WTC11 (cell line): ENCODE measurements around the gene TIAM2. TPM values are rescaled to one million over a fixed set of nuclear protein-coding genes. Genes with fewer than 3 reads are reported as not detected.

Experiments
- ATAC-seq: fragments of 200-7000 bp; cut with Tn5 transposase; 2 replicates; pipeline ENCODE4 v1.10.0; 2021; ENCODE audit warnings: mild to moderate bottlenecking, moderate library complexity
- CTCF ChIA-PET: fragments of 300-600 bp; sonication (Branson Sonifier 250); formaldehyde crosslinking; loops from one replicate; lab custom pipeline; 2021; ENCODE audit warnings: antibody characterized with exemption; lab: Charles Lee
- POLR2A ChIA-PET: fragments of 350-600 bp; sonication (Branson Sonifier 250); formaldehyde crosslinking; loops from one replicate; lab custom pipeline; 2021; ENCODE audit warnings: antibody characterized with exemption; lab: Charles Lee
- DNase-seq: peaks from one replicate; pipeline ENCODE4 v3.0.0; 2021; ENCODE audit warnings: low spot score
- H3K27ac Mint-ChIP-seq: 2 replicates; pipeline ENCODE4 v1.8.0; 2021; ENCODE audit warnings: mixed read lengths
- H3K27me3 Mint-ChIP-seq: 2 replicates; pipeline ENCODE4 v1.8.0; 2021; ENCODE audit warnings: low read depth, mild to moderate bottlenecking, moderate library complexity, mixed read lengths
- H3K36me3 Mint-ChIP-seq: 2 replicates; pipeline ENCODE4 v1.8.0; 2021; ENCODE audit warnings: mixed read lengths
- H3K4me1 Mint-ChIP-seq: 2 replicates; pipeline ENCODE4 v1.8.0; 2022; ENCODE audit warnings: mixed read lengths
- H3K4me3 Mint-ChIP-seq: 2 replicates; pipeline ENCODE4 v1.8.0; 2021; ENCODE audit warnings: mild to moderate bottlenecking, moderate library complexity, mixed read lengths
- H3K9me3 Mint-ChIP-seq: 2 replicates; pipeline ENCODE4 v1.8.0; 2021; ENCODE audit warnings: mixed read lengths
- E2F1 ChIP-seq: sonication (generic); formaldehyde crosslinking; IDR thresholded peaks from 2 replicates; pipeline ENCODE4 v1.8.0; 2022; ENCODE audit warnings: mild to moderate bottlenecking, missing genetic modification reagents
- E2F4 ChIP-seq: sonication (generic); formaldehyde crosslinking; IDR thresholded peaks from 2 replicates; pipeline ENCODE4 v1.8.1; 2022; ENCODE audit warnings: low read depth, mild to moderate bottlenecking, moderate library complexity, missing genetic modification reagents, borderline replicate concordance
- ELF4 ChIP-seq: sonication (generic); formaldehyde crosslinking; IDR thresholded peaks from 2 replicates; pipeline ENCODE4 v1.8.1; 2022; ENCODE audit warnings: low read depth, mild to moderate bottlenecking, moderate library complexity, missing genetic modification reagents
- ETV6 ChIP-seq: sonication (generic); formaldehyde crosslinking; IDR thresholded peaks from 2 replicates; pipeline ENCODE4 v1.8.1; 2022; ENCODE audit warnings: mild to moderate bottlenecking, missing genetic modification reagents
- MYBL2 ChIP-seq: sonication (generic); formaldehyde crosslinking; IDR thresholded peaks from 2 replicates; pipeline ENCODE4 v1.8.1; 2023; ENCODE audit warnings: mild to moderate bottlenecking, moderate library complexity, missing genetic modification reagents
- PRDM15 ChIP-seq: sonication (generic); formaldehyde crosslinking; IDR thresholded peaks from 2 replicates; pipeline ENCODE4 v1.8.0; 2022; ENCODE audit warnings: missing genetic modification reagents
- PREB ChIP-seq: sonication (generic); formaldehyde crosslinking; IDR thresholded peaks from 2 replicates; pipeline ENCODE4 v1.8.1; 2022; ENCODE audit warnings: mild to moderate bottlenecking, missing genetic modification reagents, moderate library complexity, borderline replicate concordance
- RELA ChIP-seq: sonication (generic); formaldehyde crosslinking; IDR thresholded peaks from 2 replicates; pipeline ENCODE4 v1.8.1; 2022; ENCODE audit warnings: missing genetic modification reagents, mild to moderate bottlenecking, borderline replicate concordance
- STAT6 ChIP-seq: sonication (generic); formaldehyde crosslinking; conservative IDR thresholded peaks from 2 replicates; pipeline ENCODE4 v1.8.1; 2023; ENCODE audit warnings: mild to moderate bottlenecking, low read depth, missing genetic modification reagents, moderate library complexity
- USF2 ChIP-seq: sonication (generic); formaldehyde crosslinking; IDR thresholded peaks from 2 replicates; pipeline ENCODE4 v1.8.1; 2023; ENCODE audit warnings: mild to moderate bottlenecking, missing genetic modification reagents, moderate library complexity
- ZNF219 ChIP-seq: sonication (generic); formaldehyde crosslinking; IDR thresholded peaks from 2 replicates; pipeline ENCODE4 v1.8.0; 2023; ENCODE audit warnings: missing genetic modification reagents, mild to moderate bottlenecking, borderline replicate concordance
- ZNF263 ChIP-seq: sonication (generic); formaldehyde crosslinking; IDR thresholded peaks from 2 replicates; pipeline ENCODE4 v1.8.1; 2022; ENCODE audit warnings: low read depth, mild to moderate bottlenecking, moderate library complexity, missing genetic modification reagents
- ZNF423 ChIP-seq: fragments of 250-450 bp; sonication (Bioruptor Pico); IDR thresholded peaks from 2 replicates; pipeline ENCODE4 v2.1.2; 2022; ENCODE audit warnings: mild to moderate bottlenecking, moderate library complexity
- ZNF425 ChIP-seq: fragments of 250-450 bp; sonication (Bioruptor Pico); conservative IDR thresholded peaks from 2 replicates; pipeline ENCODE4 v1.9.0; 2021; ENCODE audit warnings: mild to moderate bottlenecking
- ZNF671 ChIP-seq: fragments of 250-450 bp; sonication (Bioruptor Pico); IDR thresholded peaks from 2 replicates; pipeline ENCODE4 v1.8.0; 2021; ENCODE audit warnings: mild to moderate bottlenecking
- total RNA-seq: library from RNA; stranded (reverse); gene quantifications from 3 replicates; pipeline ENCODE4 v1.2.3, GENCODE V29; 2021

Gene TIAM2
- total RNA-seq, 1 experiment from 2014 or later: 15.1 TPM

GRCh38 chr6:155187106-155187505, 192.0 kb downstream of the TIAM2 start:
- ATAC-seq (no peak), DNase-seq (no peak)
- Mint-ChIP-seq H3K27ac (no peak overlapping the region), H3K27me3 (no peaks in the 10 kb centered on the region), H3K4me3 (no peak overlapping the region), H3K4me1 (peaks cover 33% of the 10 kb centered on the region), H3K36me3 (peaks cover 2% of the 10 kb centered on the region; the same call in 1 of the 2 replicates), H3K9me3 (peaks cover 4% of the 10 kb centered on the region; the same call in 1 of the 2 replicates)
- POLR2A ChIA-PET: no interaction called here
- CTCF ChIA-PET: interaction anchor here (1.4 to 3.2 kb wide), 3 partner anchors 9 to 61 kb away, joined by 4 to 9 read pairs (median 7); no protein-coding TSS in a partner anchor
- TF ChIP-seq ETV6: no peak
- no peak for TF ChIP-seq PRDM15 (CRISPR knock-in tag)
- no peak for TF ChIP-seq ZNF425 (CRISPR knock-in tag)
- TF ChIP-seq ZNF423 (CRISPR knock-in tag): no peak
- TF ChIP-seq E2F1 (CRISPR knock-in tag): no peak
- TF ChIP-seq RELA: no peak
- TF ChIP-seq ZNF263: no peak
- TF ChIP-seq ELF4 (CRISPR knock-in tag): no peak
- no peak for TF ChIP-seq STAT6
- no peak for TF ChIP-seq E2F4 (CRISPR knock-in tag)
- TF ChIP-seq MYBL2 (CRISPR knock-in tag): no peak
- TF ChIP-seq ZNF219 (CRISPR knock-in tag): no peak
- TF ChIP-seq ZNF671 (CRISPR knock-in tag): no peak
- TF ChIP-seq PREB (CRISPR knock-in tag): no peak
- TF ChIP-seq USF2 (CRISPR knock-in tag): no peak
